Right forelimb (tissue), 1 donor: ENCODE measurements around the gene NBPF1.
A peak's percentile ranks its signal among the peaks of the same experiment; 100 is the strongest.
"Not testable (repeated sequence)": the region's sequence is repeated elsewhere in the genome, so short reads cannot be mapped to it uniquely, and the experiment has no call there.

Source experiments
- DNase-seq: peaks from one replicate; pipeline ENCODE4 v3.0.0-alpha.2; 2018

Gene NBPF1

DNA sequence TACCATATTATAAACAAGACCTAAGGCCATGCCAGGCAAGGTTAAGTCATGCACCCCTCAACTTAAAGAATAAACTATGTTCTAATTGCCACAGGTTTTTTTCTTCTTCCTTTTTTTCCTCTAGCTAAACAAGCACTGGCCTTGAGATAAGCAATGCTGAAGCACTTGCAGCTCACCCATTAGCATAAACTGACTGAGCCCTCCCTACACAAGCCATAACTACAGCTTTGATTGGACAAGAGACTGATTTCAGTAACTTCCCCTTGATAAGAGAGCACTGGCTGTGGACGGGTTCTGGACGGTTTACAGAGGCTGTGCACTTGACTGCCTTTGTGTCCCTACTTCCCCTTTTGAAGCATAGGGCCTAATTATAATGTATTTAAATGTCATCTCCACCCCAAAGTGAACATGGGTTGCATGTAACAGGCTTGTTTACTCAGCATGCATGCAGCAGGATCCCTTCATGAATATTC is 72.9 kb downstream of the NBPF1 start:
- not testable (repeated sequence) for DNase-seq

DNA sequence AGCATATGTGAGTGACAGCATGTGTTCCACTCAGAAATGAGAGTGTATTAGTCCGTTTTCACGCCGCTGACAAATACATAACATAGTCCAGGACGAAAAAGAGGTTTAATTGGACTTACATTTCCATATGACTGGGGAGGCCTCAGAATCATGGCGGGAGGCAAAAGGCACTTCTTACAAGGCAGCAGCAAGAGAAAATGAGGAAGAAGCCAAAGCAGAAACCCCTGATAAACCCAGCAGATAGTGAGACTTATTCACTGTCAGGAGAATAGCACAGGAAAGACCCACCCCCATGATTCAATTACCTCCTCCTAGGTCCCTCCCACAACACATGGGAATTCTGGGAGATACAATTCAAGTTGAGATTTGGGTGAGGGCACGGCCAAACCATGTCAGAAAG is 75.8 kb downstream of the NBPF1 start:
- DNase-seq: not testable (repeated sequence)

DNA sequence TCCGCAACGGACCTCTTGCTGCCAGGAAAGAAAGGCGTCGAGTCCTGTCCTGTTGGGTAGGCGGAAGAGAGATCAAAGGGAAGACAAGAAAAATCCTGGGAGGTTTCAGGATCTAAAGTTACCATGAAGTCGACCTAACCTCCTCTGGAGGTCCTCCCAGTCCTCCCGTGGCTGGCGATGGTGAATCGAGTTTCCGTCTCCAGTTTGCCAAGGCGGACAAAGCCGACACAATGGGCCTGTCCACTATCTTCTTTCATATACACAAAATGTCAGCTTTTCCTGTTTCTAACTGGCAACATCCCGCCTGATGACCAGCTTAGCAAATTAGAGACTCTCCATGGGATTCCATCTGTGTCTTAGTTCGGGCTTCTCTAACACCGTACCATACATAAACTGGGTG is 76.6 kb downstream of the NBPF1 start:
- not testable (repeated sequence) for DNase-seq

DNA sequence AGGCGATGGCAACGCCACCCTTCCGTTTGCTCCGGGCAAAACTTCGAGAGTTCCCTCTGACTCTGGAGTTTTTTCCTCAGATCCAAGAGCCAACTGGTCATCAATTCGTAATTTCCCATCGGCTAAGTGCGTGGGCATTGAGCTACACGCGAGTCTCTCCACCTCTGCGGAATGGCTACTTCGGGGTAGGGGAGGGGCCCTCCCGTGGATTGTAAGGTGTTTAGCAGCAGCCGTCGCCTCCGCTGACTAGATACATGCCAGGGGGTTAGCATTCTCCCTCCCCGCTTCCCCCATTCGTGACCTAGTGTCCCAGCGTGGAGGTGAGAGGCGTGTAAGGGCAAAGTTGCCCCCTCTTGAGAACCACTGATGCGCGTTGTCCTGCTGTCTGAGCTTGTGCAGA is 77.5 kb downstream of the NBPF1 start:
- DNase-seq: not testable (repeated sequence)

DNA sequence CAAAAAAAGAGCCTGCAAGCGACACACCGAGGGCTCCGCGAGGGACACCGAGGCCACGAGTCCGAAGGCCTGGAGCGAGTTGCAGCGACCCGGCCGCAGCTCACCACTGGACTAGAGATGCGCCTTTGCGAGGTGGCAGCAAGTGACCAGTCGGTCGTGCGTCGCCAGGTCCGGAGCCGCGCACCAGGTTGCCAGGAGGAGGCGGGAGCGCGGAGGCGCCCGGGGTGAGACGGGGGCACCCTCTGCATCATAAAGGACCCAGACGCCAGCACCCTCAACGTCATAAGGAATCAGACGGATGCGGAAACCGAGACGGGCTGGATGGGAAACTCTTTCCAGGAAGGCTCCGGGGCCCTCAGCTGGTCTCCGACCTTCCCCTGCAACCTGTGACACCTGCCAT is 77.9 kb downstream of the NBPF1 start:
- DNase-seq: peak; percentile 41

DNA sequence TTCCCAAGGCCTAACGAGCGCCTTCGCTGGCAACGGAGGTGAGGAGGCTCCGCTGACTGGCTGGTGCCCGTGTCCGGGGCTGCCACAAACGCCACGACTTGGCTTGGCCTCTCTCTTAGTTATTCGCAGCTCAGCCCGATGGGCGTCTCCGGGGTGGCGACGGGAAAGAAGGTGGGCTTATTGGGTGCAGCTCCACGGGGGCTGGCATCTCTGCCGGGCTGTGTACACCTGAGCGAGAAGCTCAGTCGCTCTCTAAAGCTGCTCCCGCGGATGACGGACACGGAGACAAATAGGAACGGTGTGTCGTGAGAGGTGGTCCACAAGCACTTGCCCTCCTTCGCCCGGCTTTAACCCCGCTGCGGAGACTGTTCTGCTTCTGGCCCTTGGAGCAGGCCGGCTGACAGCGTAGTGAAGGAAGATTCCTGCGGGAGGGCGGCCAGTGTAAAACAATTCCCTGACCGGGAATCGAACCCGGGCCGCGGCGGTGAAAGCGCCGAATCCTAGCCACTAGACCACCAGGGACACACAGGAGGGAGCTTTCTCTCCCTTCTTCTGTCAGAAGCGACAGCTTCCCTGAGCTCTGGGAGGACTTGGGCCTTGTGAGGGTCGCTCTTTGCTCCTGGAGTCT is 78.4 kb downstream of the NBPF1 start:
- DNase-seq: not testable (repeated sequence)

DNA sequence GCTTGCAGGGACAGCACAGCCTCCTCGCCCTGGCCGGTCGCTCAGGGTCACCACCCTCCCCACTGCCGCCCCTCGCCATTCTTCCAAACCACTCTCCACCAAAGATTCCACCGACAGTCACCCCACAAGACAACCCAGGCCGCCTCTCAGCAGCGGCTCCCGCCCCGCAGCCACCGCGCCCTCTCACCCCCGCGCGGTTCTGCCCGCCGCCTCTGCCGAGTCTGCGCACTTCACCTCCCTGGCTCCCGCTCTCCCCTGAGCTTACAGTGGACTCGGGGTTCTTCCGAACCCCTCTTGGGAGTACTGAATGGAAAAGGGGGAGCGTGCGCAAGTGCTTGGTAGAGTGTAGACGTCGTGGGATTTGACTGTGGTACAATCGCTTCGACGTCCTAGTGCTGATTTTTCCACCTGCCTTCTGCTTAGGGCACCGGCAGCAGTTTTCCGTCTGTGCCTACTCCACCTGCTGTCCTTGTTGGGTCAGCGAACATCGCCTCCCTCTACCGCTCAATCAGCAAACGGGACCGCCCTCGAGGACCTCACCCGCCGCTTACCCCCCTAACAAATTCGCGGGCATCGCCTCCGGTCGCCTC is 79.0 kb downstream of the NBPF1 start:
- not testable (repeated sequence) for DNase-seq

DNA sequence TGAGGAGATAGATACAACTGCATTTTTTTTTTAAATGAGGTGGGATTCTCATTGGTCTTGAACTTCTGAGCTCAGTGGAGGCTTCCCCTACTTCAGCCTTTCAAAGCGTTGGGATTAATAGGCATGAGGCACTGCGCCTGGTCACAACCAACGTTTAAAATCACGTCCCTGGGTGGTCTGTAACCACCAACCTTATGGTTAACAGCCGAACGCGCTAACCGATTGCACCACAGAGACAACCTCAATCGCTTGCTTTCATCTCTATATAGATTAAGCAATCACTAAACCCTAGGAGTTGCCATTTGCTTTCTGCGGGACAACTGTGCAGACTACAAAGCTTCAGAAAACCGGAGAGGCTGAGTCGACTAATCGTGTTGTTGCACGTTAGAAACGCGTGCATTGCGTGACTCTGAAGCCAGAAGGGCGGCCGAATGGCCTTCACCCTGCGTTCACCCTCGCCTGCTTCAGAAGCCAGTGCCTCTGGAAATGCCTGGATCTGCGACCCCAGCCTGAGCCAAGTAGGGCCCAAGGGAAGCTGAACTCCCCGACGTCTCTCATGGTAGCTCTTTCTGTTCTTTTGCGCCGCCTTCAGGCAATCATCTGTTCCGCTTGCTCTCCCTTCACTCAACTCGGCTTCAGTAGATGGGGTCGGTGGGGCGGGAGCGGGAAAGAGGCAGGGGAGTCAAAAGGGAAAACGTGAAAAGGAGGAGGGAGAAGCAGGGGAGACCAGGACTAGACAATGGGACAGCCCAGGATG is 81.0 kb downstream of the NBPF1 start:
- DNase-seq: not testable (repeated sequence)

DNA sequence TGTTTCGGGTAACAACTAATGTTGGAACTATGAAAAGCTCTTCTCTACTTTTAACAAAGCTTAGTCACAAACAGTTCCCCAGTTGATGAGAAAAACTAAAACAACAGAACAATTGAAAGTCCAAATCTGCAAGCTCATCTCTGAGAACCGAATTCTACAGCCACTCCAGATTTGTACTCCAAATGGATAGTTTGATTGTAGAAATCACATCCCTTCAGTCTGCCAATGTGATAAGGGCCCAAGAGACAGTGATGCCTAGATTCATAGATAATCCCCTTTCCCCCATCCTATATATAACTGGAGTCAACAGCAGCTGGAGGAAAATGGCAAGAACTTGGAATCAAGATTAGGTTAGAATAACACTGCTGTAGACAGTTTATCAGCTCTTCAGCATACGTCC is 85.0 kb downstream of the NBPF1 start:
- DNase-seq: not testable (repeated sequence)

DNA sequence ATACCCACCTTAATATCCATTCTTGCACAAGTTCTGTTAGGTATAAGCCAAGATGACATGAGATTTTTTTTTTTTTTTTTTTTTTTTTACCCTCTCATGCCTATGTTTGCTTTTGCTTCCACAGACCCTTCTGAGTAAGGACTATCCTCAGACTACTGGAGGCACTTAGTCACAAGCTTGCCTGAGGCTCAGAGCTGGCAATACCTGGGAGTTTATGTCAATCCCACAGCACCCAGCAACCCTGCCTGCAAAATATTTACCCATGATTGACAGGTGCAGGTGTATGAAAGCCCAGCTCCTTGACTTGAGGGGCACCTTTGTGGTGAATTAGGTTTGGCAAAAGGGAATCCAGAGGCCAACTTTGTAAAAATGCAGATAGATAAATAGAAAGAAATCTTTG is 87.6 kb downstream of the NBPF1 start:
- not testable (repeated sequence) for DNase-seq

DNA sequence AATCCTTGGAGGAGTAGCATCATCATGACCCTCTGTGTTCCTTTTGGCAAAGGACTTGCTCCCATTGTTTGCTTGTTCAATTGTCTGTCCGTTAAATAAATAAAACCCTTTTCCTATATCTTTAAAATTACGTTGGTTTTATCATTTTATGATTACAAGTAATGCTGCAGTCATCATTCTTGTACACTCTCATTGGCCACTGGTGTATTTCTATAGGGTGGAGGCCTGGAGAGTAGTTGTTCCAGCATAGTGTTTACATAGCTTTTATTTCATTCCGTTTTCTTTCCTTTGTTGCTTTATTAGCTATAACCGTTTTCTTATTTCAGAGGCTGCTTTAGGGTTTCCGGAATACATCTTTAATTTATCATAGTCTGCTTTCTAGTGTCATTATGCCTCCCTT is 91.7 kb downstream of the NBPF1 start:
- DNase-seq: not testable (repeated sequence)

DNA sequence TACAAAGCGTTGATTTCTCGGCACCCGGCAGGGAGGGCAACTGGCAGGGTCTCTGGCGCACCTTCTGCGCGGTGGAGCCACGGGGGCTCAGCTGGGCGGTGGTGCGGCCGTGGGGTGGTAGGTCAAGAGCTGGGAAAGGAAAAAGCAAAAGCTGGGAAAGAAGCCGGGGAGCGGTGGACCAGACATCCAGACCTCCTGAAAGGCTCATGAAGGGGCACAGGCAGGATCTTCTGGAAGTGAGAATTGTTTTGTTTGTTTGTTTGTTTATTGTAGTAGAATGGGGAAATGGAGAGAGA is 92.1 kb downstream of the NBPF1 start:
- no peak for DNase-seq

DNA sequence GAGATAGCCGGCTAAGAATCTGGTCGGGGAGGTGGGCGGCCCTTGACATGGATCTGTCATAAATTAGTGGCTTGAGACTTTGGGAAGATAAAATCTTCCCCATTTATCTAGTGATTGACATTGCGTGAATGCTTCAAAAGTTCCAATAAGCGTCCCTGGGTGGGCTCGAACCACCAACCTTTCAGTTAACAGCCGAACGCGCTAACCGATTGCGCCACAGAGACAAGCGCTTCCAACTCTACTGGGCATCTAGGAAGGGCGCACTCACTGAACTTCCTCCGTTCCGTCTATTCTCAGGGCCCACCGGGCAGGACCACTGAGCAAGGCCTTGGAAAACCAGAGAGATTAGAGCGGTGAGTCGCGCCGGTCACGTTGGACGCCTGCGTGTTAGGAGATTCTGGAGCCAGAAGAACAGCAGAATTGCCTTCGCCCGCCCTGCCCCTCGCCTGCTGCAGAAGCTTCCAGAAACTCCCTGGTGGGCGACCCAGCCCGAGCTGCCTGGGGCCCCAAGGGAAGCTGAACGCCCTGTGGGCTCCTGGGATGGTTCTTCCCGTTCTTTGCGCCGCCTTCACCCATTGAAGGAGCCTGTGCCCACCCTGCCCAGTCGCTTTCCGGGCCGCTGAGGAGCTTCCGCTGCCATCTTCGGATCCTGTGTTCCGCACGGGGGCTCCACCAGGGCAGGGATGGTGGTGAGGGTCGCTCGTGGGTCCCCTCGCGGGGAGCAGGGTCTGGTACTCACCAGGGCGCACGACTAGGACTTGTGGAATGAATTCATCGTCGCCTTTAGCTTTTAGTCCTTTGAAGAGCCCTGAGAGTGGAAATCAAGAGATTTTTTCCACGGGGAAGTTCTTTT is 92.7 kb downstream of the NBPF1 start:
- DNase-seq: peak; percentile 41

DNA sequence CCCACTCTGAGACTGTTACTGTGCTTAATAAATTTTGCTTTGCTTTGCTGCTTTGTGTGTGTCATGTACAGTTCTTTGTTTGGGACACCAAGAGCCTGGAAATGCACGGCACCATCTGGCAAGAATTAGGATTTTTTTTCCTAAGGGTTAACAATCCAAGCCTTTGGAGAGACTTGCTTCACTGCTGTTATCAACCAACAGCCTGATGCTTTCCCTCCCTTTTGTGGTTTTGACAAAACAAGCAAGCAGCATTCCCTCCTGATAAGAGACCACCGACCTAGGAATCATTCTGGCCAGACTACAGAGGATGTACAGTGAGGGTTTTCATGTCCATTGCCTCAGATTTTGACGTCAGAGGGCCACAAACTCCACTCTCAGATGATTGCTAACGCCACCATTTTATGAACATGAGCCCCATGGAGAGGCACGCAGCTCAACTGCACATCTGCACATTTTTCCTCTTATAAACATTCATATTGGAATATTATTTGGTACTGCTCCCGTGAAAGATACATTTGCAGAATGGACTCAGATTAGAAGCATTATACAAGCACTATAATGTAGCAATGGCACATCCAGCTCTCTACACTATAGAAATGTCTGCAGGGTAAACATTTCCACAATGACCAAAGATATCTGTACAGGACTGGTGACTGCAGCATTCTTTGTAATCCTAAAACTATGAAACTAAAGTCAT is 94.0 kb downstream of the NBPF1 start:
- not testable (repeated sequence) for DNase-seq

DNA sequence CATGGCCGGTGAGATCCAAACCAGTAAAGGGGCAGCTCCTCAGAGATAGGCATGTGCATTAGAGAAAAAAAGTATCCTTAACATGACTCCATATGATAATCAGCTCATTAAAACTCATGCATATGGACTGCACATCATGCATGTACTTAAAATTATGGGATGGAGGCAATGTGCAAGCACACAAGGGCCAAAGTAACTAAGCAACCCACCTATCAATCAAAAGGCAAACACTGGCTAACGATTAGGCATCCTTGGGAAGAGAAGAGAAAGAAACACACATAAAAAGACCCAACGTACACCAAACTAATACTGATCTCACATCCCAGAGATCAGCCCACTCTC is 94.5 kb downstream of the NBPF1 start:
- DNase-seq: not testable (repeated sequence)

DNA sequence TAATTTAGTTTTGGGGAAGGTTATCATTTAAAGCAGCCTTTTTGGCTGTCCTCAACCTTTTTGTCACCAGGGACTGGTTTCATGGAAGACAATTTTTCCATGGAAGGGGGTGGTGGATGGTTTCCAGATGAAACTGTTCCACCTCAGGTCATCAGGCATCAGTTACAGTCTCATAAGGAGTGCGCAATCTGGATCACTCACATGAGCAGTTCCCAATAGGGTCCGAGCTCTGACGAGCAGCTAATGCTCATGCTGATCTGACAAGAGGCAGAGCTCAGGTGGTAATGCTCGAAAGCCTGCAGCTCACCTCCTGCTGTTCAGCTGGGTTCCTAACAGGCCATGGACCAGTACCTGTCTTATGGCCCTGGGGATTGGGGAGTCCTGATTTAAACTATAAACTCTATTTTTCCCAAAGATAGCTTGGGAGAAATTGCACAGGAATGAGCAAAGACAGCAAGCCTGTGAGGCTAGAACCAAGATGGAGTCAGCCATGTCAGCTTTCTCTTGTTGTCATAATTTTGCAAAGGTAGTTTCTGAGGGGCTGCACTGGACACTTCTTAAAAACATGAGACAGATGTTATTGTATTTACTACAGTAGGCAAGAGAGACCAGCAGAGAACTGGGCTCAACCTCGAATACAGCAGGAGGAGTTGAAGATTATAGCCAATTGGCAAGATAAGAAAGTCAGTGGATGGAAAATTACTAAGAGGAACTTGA is 96.5 kb downstream of the NBPF1 start:
- not testable (repeated sequence) for DNase-seq

DNA sequence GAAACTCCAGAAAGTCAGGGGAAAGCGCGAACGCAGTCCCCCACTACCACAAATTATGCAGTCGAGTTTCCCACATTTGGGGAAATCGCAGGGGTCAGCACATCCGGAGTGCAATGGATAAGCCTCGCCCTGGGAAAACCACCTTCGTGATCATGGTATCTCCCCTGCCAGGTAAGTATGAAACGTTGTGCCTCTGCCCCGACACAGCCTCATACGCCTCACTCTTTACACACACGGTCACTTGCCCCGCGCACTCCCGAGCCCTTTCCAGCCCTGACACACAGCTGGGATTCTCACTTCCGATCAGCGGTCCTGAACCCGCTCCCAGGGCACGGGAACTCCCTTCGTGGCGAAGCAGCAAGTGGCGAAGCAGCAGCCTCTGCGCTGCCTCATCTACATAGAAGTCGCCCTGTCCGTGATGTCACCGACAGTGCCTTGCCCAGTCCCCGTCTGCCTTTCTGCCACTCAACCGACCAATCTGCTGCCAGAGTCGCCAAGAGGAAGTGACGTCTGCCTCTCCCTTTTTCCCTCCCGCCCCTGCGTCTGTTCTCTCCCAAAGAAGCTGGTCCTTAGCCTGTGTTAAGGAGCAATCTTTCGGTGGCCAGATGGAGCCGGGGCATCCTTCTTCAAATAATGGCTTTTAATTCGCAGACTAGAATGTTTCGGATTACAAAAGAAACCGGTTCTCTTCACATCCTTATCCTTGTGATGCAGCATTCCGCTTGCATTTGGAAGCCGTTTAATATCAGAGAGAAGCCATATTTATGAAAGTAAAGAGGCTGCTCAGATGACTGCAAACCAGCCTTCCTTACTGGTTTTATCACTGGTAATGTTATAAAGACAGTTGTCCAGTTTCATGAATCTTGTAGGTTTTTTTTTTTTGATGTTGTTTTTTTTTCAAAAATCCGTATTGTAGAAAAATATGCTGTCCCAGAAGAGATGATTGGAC is 99.0 kb downstream of the NBPF1 start, which contains the start of gene RNU1-1:
TSS of gene RNU1-1 (minus strand) at position 179 of the 949 bp plus-strand sequence.
- DNase-seq: peak; percentile 88

DNA sequence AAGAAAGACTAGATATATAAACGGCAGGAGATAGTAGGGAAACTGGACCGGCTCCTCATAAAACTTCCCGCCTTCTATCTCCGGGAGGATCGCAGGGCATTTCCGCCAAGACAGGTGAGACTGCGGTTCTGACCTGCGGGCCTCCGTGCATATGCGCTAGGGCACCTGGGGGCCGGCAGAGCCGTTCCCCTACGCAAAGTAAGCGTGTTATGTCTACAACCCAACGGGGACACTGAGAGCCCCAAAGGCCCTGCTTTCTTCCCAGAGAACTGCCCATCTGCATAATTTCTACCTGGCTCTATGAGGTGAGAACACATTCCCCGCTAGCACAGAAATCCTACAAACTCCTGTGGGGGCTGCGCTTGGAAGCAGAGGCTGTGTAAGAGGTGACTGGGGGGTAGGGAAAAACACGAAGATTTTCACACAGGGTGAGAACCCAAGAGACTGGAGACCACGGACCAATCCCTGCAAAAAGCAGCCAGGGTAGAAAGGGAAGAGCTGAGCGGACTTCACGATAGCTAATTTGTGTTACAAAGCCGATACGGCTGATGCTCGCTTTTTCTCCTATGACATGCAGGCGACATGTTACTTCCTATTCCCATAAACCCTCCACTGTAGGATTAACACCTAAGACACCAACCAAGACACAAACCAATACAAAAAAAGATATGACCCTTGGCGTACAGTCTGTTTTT is 99.8 kb downstream of the NBPF1 start:
- peak; percentile 62 for DNase-seq

DNA sequence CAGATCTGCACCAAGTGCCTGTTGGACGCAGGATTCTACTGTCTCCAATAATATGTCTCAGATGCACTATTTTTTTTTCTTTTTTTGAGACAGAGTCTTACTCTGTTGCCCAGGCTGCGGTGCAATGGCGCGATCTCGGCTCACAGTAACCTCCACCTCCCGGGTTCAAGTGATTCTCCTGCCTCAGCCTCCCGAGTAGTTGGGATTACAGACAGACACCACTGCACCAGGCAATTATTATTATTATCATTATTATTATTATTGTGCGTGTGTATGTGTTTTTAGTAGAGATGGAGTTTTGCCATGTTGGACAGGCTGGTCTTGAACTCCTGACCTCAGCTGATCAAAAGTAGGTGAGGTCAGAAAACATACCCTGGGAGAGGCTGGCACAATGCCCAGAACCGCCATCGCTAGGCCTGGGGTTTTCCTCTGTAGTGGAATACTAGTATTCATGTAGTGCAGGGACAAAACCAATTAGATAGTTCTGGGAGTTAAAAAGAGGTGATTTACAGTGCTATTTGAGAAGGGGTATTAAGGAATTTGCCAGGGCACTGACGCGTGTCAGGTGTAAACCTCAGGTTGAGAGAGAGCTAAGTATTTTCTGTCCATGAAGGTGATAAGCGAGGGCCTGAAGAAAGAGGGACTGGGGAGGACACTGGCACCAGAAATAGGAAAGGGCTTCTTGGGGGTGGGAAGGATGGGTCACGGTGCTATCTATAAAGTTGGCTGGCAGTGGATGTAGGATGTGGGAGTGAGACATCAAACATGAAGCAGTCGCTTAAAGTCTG is 100.5 kb downstream of the NBPF1 start:
- DNase-seq: not testable (repeated sequence)
